BJ (cell line): ENCODE results near the gene BACH1. TPM values are rescaled to one million over a fixed set of nuclear protein-coding genes. Genes with fewer than 3 reads are reported as not detected.

Source experiments
- CTCF ChIA-PET: fragments of 350-600 bp; formaldehyde crosslinking; extraction: SDS; loops from one replicate; lab custom pipeline; 2021; ENCODE audit warnings: antibody characterized with exemption, inconsistent platforms; lab: Yijun Ruan, JAX
- POLR2A ChIA-PET: fragments of 300-600 bp; sonication (Branson Sonifier 250); formaldehyde crosslinking; extraction: SDS; loops from one replicate; lab custom pipeline; 2021; ENCODE audit warnings: antibody characterized with exemption; lab: Charles Lee
- DNase-seq: peaks from one replicate; pipeline ENCODE4 v3.0.0-alpha.2; 2011; ENCODE audit warnings: low read depth
- H3K27me3 ChIP-seq: 2 replicates; pipeline ENCODE4 v1.6.0; 2011; ENCODE audit warnings: low read length; ENCODE audit not compliant: control insufficient read depth, insufficient read depth
- H3K36me3 ChIP-seq: 2 replicates; pipeline ENCODE4 v1.5.1; 2011; ENCODE audit warnings: low read length; ENCODE audit not compliant: control insufficient read depth, insufficient read depth
- H3K4me3 ChIP-seq: 2 replicates; pipeline ENCODE4 v1.5.1; 2011; ENCODE audit warnings: low read depth, mild to moderate bottlenecking, control low read depth, low read length
- CTCF ChIP-seq: IDR thresholded peaks from 2 replicates; pipeline ENCODE4 v1.5.1; 2011; ENCODE audit warnings: low read depth, mild to moderate bottlenecking, control low read depth, inconsistent platforms, low read length, moderate library complexity; ENCODE audit not compliant: insufficient read depth
- polyA plus RNA-seq: library from polyadenylated mRNA; depleted of rRNA; stranded (reverse); fragments of >200 nt; gene quantifications from 2 replicates; pipeline ENCODE4 v1.2.3, GENCODE V29; 2011

Gene BACH1
- polyA plus RNA-seq, 1 experiment, result 22.7 TPM

- Histone ChIP-seq H3K36me3 (no peaks in the 10 kb centered on the region), H3K27me3 (no peaks in the 10 kb centered on the region), H3K4me3 (peak overlapping the region; percentile 91)
- ChIA-PET CTCF (interaction anchor here (0.5 to 5.1 kb wide), 12 partner anchors 14 to 212 kb away, joined by 3 to 32 read pairs (median 3); no protein-coding TSS in a partner anchor), POLR2A (interaction anchor here (0.6 kb wide), 2 partner anchors 29 to 94 kb away, joined by 4 to 16 read pairs; no protein-coding TSS in a partner anchor)
- peak; percentile 88 for DNase-seq
- TF ChIP-seq CTCF, result no peak
Observed at GRCh38 chr21:29299916-29300806, 1.4 kb downstream of the BACH1 start.

GRCh38 chr21:29300807-29301138 is 2.1 kb downstream of the BACH1 start:
- Histone ChIP-seq H3K36me3 (no peaks in the 10 kb centered on the region), H3K27me3 (no peaks in the 10 kb centered on the region), H3K4me3 (peak overlapping the region; percentile 91)
- no peak for TF ChIP-seq CTCF
- no peak for DNase-seq
- ChIA-PET CTCF (interaction anchor here (0.5 to 5.1 kb wide), 6 partner anchors 13 to 210 kb away, joined by 3 to 32 read pairs (median 4); no protein-coding TSS in a partner anchor), POLR2A (interaction anchor here (0.6 kb wide), 1 partner anchor 29 kb away, joined by 16 read pairs; no protein-coding TSS in a partner anchor)

GRCh38 chr21:29301691-29302090 is 3.0 kb downstream of the BACH1 start:
- POLR2A ChIA-PET, result interaction anchor here (0.6 kb wide), 1 partner anchor 1825 kb away, joined by 3 read pairs; no protein-coding TSS in a partner anchor
- Histone ChIP-seq H3K27me3 (no peaks in the 10 kb centered on the region), H3K4me3 (peak overlapping the region; percentile 91; the same call in 1 of the 2 replicates), H3K36me3 (no peaks in the 10 kb centered on the region)
- CTCF ChIA-PET, result interaction anchor here (1.8 to 5.1 kb wide), 3 partner anchors 71 to 138 kb away, joined by 5 to 32 read pairs (median 12); no protein-coding TSS in a partner anchor
- DNase-seq, result no peak
- TF ChIP-seq CTCF, result no peak

- Histone ChIP-seq H3K36me3 (no peaks in the 10 kb centered on the region), H3K4me3 (peak overlapping the region; percentile 17; the same call in 1 of the 2 replicates), H3K27me3 (no peaks in the 10 kb centered on the region)
- ChIA-PET CTCF (interaction anchor here (1.1 to 2.1 kb wide), 3 partner anchors 11 to 139 kb away, joined by 3 to 12 read pairs (median 5); no protein-coding TSS in a partner anchor), POLR2A (interaction anchor here (0.5 kb wide), 1 partner anchor 459 kb away, joined by 3 read pairs; no protein-coding TSS in a partner anchor)
- no peak for TF ChIP-seq CTCF
- no peak for DNase-seq
Observed at GRCh38 chr21:29302359-29302875, 3.7 kb downstream of the BACH1 start.
